ENCODE data around the gene EVC2. TPM values are rescaled to one million over a fixed set of nuclear protein-coding genes. Genes with fewer than 3 reads are reported as not detected.
"Not testable (repeated sequence)": the region's sequence is repeated elsewhere in the genome, so short reads cannot be mapped to it uniquely, and the experiment has no call there.

The EVC2 gene
- total RNA-seq, 1 experiment from 2014 or later = 5.5 TPM

DNA sequence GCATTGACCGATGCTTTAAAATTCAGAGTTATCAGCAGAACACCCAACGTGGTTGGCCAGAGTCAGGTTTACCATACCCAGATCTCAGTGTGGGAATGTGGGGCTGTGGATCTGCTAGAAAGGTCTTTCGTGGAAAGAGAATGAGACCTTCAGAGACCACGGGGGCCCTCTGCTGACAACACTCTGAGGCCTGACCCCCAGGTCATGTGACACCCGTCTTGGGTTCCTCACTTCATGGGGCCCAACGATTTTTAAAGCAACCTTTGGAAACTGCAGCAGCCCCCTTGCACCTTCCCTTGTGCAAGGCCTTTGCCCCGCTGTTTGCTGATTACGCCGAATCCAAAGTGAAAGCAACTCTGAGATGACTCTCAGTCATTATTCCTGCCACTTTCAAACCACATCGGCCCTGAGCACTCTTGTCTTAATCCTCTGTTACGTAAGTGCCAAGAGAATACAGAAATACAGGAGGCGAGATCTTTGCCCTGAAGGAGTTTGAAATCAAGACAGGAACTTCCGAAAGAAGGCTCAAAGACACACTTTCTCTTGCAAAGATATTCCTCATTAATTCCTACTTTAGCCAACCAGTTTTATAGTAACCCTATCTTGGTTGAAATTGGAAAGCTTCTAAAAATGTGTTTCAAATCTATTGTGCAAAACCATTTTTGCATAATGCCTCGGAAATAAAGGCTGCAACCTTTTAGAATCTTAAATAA, 88.3 kb downstream of the EVC2 start:
- DNase-seq (ENCODE audit: low read depth) = no peak

DNA sequence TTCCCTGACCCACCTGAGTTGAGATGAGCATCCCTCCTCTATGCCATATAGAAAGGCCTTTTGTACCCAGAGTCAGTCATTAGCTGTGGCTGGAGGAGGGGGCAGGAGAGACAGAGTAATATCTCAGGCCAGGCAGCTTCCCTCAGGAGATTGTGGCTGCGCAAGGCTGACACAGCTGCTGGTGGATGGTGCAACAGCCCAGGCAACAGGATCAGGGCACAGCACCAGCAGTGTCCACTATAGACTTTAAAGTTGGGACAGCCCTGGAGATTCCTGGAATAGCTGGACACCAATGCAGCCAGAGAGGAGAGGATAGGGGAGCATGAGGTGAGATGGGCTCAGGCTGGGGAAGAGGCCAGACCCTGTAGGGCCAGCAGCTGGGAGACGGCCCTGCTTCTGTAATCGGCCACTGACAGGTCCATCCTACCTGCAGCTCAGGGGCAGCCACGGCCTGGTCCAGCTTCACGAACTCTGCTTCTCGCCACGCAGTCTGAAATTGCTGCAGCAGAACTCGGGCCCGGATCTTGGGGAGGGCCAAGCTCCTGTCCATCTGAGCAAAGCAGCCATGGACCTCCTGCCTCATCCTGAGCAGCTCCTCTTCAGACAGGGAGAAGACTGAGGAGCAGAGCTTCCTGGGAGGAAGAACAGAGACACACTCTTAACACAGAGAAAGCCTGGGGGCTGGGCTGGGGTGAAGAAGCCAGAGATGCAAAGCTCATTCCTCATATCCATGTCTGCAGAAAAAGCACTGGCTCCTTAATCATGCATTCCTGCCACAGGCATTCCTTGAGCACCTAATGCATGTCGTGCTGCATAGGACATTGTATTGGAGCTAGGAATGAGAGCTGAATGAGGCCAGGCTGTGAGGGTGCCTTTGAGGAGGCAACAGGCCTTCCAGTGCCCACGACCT, 90.1 kb downstream of the EVC2 start:
- DNase-seq (ENCODE audit: low read depth) = no peak

DNA sequence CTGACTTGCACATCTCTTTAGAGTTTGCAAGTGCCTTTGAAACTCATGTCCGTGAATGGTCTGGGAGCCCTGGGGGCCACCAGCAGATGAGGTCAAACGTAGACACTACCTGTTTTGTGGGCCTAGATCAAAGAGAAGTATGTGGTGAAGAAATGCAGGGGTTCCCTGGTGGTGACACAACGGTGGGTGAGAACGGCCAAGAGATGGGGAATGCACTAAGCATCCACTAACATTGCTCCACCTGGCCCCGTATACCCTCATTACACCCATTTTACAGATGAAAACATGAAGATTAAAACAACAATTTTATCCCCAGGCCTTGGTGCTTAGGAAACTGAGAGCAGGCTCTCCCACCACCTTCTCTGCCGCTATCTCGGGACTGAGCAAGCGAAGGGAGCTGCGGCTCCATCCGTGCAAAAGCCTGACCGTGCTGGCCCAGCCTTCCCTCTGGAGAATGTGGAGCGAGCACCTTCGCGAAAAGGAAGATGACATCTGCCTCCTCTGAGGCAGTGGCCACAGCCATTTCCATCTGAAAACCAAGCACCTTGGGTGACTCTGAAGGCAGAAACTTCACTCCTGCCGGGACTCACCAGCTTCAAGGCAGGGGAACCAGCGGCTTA, 91.9 kb downstream of the EVC2 start:
- DNase-seq (ENCODE audit: low read depth) = no peak

DNA sequence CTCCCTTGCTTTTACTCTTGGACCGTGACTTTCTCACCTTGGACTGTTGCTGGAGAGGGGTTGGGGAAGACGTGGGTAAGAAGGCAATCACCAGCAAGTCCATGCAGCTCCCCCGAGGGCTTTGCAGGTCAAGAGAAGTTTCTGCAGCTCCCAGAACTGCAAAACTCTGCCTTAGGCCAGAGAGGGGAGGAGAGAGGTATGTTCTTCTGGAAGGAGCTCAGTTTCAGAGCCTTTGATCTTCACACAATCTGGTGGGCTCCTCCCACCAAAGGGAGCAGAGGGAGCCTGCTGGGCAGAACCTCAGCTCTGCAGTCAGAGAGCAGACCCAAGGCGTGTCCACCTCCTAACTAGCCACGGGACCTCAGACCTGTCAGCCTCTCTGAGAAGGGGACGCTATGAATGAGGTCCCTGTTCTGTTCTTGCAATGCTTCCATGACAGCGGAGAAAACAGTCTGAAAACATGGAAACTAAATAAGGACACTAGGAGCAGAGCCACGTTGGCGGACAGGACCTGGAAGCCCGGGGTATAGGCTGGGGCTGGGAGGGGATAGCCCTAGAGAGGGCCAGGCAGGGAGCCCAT, 92.8 kb downstream of the EVC2 start:
- DNase-seq (ENCODE audit: low read depth) = no peak

DNA sequence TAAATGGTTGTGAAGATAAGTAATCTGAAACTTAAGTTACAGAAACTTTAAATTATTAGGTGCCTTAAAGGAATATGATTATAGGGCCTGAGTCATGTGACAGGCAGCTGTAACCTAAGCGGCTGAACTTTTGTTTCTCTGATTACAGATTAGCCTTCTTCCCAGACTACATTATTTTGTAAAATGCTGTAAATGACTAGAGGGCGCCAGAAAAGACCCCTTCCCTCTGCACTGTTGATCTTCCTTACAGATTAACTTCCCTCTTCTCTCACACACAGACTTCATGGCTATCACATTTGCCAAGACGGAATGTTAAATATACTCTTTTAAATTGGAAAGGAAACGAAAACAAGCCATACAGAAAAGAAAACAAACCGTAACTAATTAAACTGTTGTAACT, 96.6 kb downstream of the EVC2 start:
- no peak for DNase-seq (ENCODE audit: low read depth)

DNA sequence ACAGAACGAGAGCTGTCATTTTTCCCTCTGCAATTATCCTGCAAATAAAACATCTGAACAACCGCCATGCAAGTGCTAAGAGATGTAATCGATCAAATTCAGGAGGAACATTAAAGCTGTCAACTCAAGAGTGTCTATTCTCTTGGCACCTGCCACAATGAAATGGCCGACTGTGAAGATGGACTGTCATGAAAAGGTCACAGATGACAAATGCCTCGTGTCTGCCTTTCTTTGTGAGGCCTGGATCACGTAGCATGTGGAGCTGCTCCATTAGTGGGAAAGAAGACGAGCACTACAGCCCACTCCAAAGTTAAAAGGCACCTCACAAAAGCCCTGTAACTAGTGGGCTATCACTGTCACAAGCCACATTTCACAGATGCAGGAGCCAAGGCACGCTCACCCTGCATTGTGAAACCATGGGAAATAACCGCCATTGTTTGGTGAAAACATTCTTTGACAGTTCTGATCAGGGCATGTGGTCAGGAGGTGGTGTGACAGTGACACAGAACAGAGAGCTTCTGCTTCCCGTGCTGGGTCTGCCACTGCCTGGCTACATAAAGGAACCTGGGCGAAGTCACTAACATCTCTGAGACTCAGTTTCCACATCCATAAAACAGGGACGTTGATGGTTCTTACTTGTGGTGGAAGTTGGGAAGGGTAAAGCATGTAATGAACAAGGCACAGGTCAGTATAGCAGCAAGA, 98.9 kb downstream of the EVC2 start:
- DNase-seq (ENCODE audit: low read depth) = no peak

DNA sequence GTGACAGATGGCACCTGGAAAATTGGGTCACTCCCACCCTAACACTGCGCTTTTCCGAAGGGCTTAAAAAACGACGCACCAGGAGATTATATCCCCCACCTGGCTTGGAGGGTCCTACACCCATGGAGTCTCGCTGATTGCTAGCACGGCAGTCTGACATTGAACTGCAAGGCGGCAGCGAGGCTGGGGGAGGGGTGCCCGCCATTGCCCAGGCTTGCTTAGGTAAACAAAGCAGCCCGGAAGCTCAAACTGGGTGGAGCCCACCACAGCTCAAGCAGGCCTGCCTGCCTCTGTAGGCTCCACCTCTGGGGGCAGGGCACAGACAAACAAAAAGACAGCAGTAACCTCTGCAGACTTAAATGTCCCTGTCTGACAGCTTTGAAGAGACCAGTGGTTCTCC, 114.5 kb downstream of the EVC2 start:
- not testable (repeated sequence) for DNase-seq (ENCODE audit: low read depth)

DNA sequence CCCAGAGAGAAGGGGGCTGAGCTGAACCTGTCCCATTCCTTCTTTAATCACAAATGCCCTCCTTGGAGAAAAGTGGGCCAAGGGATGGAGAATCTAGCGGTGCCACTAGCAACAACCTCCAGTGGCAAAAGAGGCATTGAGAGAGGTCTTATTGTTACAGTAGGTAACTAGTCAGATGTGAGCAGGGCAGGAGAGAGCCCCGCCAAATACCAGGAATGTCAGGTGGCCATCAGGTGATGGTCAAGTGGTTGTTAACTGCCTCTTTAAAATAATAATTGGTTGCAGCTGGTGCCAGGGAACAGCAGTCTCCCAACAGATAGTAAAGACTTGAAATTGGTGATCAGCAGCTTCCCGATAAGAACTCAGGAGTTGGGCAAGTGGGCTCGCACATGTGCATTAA, 116.1 kb downstream of the EVC2 start:
- no peak for DNase-seq (ENCODE audit: low read depth)

DNA sequence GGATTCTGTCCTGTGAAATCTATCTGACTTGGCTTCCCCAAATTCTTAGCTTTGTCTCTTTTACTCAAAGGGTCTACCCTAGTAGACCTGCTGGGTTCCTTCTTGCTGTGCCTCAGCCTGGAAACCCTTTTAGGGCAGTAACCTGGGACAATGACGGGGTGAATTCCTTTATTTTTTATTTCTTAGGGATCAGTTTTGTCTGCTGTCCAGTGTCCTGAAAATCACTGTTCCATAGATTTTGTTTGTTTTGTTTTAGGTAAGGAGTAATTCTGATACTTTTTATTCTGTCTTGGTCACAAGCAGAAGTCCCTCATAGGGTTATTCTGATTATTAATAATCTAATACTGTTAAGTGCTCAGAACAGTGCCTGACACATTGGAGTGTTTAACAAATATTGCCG, 118.9 kb downstream of the EVC2 start:
- no peak for DNase-seq (ENCODE audit: low read depth)

DNA sequence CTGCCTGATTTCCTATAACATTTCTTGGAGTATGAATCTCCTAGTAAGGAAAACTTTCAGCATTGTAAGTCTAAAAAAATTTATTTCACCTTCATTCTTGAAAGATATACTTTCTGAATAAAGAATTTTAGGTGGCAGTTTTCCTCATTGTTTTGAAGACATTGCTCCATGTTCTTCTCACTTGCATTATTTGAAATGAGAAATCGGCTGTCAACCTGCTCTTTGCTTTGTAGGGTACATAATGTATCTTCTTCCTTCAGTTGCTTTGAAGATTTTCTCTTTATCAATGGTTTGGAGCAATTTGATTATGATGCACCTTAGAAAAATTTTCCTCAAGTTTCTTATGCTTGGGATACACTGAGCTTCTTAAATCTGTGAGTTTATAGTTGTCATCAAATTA, 120.3 kb downstream of the EVC2 start:
- no peak for DNase-seq (ENCODE audit: low read depth)

DNA sequence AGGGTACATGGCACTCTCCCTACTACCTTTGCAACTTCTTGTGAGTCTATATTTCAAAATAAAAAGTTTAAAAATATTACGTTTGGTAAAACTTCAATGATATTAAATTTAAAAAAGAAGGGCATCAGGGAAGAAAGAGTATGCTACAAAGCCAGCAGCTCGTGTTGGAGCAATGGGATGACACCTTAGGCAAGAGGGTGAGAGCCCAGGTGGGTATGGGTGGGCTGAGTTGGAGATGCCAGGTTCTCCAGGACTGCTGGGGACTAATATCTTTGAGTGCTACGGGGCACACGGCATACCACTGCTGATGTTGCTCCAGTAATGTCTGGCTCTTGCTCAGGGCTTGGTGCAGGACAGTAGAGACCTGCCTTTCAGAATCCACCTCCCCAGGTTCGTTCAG, 132.4 kb downstream of the EVC2 start:
- DNase-seq (ENCODE audit: low read depth) = no peak

DNA sequence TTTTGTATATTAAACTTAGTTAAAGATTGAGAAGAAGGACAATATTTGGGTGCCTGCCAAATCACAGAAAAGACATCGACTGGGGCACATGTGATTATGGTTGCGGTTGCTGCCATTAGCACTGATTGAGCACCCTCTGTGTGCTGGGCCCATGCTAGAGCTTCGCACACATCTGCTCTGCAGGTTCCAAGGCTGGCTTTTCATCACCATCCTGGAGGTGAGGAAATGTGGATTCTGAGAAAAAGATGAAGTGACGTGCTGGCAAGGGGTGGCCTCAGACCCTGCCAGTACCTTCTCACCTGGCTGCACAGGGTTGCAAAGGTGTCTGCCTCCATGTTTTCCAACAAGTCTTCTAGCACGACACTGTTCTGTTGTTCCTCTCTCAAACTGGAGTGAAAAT, 134.0 kb downstream of the EVC2 start:
- DNase-seq (ENCODE audit: low read depth) = no peak

DNA sequence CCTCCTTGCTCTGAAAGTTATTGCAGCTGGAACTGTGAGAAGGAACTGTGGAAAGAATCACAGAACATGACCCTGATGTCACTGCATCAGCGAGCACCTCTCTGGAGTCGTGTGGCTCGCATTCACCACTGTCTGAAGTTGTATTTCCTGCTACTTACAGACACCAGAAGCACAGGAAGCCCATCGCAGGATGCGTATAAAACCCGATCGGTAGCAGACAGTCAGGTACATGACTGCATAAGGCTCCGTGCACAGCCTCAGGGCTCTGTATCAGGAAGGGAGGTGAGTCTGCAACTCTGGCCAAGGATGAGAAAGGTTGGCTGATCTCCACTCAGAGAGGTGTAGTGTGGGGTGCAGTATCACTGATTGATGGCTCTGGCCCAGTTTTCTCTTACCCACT, 134.4 kb downstream of the EVC2 start:
- DNase-seq (ENCODE audit: low read depth) = no peak

DNA sequence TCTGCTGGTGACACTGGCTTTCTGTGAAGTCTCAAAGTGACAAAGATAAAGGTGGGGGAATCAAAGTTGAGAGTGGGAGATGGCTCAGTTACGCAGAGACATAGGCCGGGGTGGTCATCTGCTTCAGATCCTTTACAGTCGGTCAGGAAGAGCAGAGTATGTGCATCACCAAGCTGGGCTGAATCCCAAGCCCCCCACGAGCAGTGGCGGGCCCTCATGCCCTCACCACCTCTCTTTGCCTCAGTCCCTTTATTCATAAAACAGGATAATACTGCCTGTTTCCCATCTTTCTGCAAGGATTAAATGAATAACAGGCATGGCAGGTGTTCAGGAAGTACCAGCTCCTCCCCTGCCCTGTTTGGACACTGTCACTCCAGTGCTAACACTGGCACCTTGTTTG, 135.6 kb downstream of the EVC2 start:
- DNase-seq (ENCODE audit: low read depth) = no peak

DNA sequence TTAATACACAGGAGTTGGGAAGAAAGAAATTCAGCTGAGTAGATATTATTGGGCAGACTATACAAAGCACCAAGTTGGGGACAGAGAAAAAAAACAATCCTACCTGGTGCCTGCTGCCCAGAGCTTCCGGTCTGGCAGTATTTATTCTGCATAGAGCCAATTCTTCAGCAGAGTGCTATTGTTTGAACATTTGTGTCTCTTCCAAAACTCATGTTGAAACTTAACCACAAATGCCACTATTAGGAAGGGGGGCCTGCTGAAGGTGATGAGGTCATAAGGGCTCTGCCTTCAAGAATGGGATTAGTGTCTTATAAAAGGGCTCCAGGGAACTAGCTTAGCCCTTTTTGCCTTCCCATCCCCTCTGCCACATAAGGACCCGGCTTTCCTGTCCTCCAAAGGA, 136.2 kb downstream of the EVC2 start:
- peak; percentile 56 for DNase-seq (ENCODE audit: low read depth)

DNA sequence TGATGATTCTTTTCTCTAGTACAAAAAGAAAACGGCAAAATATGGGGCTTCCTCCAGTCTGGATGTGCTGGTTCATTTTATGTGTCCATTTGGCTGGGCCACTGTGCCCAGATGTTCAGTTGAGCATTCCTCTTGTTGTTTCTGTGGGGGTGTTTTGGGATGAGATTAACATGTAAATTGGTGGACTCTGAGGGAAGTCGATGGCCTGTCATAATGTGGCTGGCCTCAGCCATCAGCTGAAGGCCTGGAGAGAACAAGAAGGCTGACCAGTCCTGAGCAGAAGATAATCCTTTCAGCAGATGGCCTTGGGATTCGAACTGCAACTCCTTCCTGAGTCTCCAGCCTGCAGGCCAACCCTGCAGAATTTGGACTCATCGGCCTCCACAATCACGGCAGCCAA, 136.7 kb downstream of the EVC2 start:
- DNase-seq (ENCODE audit: low read depth) = no peak

DNA sequence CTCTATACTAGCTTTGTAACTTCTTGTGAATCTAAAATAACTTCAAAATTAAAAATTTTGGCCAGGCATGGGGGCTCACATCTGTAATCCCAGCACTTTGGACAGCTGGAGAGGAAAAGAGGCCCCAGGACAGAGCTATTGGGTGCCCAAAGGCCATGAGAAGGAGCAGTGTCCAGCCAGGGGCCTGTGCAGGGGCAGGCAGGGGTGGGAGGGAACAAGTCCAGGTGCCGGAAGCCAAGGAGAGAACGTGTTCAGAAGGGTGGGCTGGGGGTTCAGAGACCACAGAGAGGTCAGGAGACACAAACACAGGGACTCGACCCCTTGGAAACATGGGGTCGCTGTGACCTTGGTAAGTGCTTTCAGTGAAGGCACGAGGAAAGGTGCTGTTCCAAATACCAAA, 138.9 kb downstream of the EVC2 start:
- DNase-seq (ENCODE audit: low read depth) = no peak

DNA sequence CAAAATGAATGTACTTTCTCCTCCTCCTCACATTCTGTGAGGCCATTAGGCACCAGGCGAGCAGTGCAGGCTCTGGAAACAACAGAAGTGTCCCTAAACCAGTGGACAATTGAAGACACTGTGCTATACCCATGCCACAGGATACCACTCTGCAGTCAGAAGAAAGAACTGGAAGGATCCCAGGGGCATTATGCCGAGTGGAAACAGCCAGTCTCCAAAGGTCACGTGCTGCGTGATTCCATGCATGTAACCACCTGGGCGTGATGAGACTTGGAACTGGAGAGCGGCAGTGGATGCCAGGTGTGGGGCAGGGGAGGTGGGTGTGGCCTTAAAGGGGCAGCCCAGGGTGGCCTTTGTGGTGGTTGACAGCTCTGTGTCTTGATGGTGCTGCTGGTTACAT, 139.4 kb downstream of the EVC2 start:
- DNase-seq (ENCODE audit: low read depth) = no peak

DNA sequence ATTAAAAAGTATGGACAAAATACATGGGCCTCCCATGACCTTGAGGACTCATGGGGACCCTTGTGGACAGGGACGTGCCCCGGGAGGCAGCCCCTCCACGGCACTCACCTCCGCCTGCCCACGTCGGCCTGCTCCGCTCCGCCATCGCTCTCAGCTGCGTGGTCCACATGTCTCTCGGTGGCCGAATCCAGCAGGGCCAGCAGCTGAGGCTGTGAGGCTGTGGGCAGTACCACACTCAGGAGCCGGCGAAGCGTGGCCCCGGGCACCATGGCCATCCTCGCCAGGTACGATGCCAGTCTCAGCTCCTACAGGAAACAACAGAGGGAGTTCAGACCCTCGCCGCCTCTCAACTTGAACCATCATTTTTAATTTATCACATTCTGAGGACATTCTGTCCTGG, 140.0 kb downstream of the EVC2 start:
- no peak for DNase-seq (ENCODE audit: low read depth)

DNA sequence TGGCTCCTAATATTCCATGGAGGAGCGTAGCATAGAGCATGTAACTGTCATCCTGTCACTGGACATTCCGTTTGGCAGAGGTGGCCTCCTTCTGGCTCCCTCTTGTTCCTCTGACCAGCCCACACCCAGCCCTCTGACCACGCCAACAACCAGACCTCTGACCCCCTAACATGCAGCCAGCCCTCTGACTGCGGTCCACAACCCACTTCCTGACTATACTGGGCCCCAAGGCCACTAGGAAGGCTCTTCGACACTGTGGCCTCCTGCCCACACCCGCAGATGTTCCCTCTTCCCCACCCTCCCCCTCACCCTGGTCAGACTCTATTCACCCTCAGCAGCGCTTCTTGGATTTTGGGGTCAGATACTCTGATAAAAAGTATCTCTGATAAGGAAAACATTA, 141.4 kb downstream of the EVC2 start:
- no peak for DNase-seq (ENCODE audit: low read depth)

DNA sequence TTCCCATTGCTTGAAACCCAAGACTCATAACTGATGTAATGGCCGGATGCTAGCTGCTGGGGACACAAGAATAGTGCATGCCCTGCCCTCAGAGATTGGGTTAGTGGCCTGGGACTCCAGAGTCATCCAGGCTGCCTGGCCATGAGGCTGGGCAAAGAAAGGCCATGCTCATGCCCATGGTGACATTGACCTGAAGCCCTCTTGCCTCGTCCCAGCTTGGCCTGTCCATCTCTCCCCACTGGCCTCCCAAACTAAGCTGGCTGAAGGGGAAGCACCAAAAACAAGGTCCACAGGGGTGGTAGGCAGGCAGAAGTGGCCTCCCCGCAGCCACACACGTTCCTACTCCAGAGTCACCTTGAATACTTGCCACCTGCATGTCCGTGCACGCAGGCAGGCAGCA, 141.8 kb downstream of the EVC2 start:
- no peak for DNase-seq (ENCODE audit: low read depth)

DNA sequence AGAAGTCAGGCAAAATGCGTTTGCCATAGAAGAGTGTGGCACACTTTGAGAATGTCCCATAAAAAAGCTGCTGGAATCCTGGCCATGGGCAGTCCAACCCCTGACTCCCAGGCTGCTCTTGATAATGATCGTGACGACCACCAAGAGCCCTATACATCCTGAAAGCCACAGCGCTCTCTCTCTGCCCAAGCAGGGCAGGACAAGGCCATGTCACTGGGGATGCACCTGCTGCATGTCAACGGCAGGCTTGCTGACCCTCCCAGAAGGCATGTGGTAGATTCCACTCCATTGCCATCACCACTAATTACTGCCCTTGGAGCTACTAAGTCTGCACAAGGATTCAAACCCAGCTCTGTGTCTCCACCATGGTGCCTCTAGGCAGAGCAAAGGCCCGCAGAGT, 144.5 kb downstream of the EVC2 start:
- no peak for DNase-seq (ENCODE audit: low read depth)
